Occipital lobe (tissue), 2 donors: Measurements from ENCODE around the gene ITPR1. TPM values are rescaled to one million over a fixed set of nuclear protein-coding genes. Genes with fewer than 3 reads are reported as not detected.

Experiments
- DNase-seq: peaks from one replicate; lab custom pipeline; 2025; lab: John Stamatoyannopoulos, UW
- total RNA-seq: library from RNA; depleted of rRNA; stranded (reverse); fragments of >200 nt; gene quantifications from one replicate; pipeline ENCODE4 v1.2.3, GENCODE V29; 2014

Gene ITPR1
- total RNA-seq, 1 donor from 2014 or later = 136 TPM

- DNase-seq = no peak
Measured at GRCh38 chr3:4678320-4678719, 185.2 kb downstream of the ITPR1 start.

DNA sequence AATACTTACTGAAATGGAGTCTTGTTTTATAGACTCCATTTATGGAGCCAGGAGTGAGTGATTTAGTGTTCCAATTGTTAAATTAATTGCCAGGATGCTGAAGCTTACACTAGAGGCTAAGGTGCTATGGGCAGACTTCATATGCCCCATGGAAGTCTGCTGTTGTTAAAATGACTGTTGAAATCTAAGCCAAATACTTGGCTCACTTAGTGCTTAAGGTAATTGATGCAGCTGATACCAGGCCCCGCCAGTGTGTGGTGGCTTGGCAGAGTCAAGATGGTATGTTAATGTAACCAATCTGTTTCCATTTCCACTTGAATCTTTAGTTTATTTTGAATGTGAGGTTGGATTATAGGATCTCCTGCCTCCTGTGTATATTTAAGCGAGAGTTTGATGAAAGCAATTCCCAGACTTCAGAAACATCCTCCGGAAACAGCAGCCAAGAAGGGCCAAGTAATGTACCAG lies 187.1 kb downstream of the ITPR1 start:
- no peak for DNase-seq

DNA sequence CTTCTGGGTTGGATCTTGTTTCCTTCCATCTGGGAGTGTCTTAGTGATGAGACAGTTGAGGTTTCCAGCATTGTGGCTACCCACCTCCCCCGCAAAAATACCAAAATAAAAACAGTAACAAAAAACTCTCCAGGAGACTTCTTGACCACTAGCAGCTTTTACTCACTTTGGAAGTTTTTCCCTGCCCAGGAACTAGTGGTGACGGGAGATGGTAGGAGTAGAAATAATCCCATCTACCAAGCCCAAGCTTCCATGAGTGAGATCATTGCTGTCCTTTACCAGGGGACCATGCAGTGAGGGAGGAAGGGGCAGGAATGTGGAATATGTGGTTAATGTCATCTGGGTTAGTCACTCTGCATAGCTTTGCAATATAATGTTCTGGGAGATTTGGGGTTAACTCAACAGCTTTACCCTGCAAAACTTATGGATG lies 187.7 kb downstream of the ITPR1 start:
- DNase-seq = no peak

- DNase-seq = no peak
Measured at GRCh38 chr3:4681301-4681700, 188.2 kb downstream of the ITPR1 start.

DNA sequence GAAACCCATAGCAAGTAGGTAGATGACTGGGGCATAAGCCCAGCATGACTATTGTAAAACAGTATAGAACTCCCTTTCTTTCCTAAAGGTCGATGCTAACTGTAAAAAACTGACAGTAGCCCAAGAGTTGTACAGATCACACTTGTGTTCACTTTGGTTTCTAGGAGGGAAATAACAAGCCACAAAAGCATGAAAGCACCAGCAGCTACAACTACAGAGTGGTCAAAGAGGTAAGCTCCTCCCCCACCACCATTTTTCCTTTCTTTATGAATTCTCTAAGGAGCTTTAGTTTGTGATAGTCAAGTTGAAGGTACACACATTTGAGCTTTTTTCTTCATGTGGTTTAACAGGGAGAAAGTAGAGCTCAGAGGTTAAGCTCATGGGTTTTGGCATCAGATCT lies 191.0 kb downstream of the ITPR1 start:
- DNase-seq = no peak

- no peak for DNase-seq
Measured at GRCh38 chr3:4684976-4685375, 191.8 kb downstream of the ITPR1 start.

GRCh38 chr3:4685673-4686345 lies 192.7 kb downstream of the ITPR1 start:
- DNase-seq = no peak

- DNase-seq = no peak
Measured at GRCh38 chr3:4686619-4687018, 193.5 kb downstream of the ITPR1 start.

DNA sequence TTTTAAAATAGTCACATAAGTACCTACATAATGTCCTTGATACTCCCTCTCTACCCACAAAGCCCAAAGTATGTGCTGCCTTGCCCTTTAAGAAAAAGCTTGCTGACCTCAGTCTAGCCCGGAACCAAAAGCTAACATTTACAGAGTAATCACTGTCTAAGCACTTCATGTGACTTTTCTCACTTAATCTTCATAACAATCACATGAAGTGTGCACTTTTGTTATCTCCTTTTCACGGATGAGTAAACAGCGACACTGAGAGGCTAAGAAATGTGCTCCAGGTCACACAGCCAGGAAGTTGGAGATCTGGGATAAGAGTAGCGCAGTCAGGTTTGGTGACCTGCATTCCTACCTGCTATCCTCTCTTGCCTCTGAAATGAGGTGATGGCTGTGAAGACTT lies 194.0 kb downstream of the ITPR1 start:
- no peak for DNase-seq

- DNase-seq = no peak
Measured at GRCh38 chr3:4687596-4687995, 194.4 kb downstream of the ITPR1 start.

GRCh38 chr3:4688411-4688810 lies 195.3 kb downstream of the ITPR1 start:
- DNase-seq = peak; percentile 19

DNA sequence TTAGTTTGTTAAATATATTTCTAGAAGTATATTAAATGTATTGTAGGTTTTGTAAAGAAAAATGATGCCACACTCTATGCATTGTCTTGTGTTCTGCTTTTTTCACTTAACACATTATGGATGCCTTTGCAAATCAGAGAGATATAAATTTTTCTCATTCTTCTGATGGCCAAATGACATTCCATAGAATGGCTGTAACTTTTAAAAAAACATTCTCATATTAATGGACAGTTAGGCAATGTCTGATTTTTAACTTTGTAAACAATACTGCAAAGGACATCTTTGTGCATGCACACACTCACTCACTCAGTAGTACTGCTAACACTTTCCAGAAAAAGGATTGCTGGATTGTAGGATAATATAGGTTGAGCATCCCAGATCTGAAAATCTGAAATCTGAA lies 195.9 kb downstream of the ITPR1 start:
- no peak for DNase-seq

- DNase-seq = no peak
Measured at GRCh38 chr3:4690277-4690676, 197.1 kb downstream of the ITPR1 start.

DNA sequence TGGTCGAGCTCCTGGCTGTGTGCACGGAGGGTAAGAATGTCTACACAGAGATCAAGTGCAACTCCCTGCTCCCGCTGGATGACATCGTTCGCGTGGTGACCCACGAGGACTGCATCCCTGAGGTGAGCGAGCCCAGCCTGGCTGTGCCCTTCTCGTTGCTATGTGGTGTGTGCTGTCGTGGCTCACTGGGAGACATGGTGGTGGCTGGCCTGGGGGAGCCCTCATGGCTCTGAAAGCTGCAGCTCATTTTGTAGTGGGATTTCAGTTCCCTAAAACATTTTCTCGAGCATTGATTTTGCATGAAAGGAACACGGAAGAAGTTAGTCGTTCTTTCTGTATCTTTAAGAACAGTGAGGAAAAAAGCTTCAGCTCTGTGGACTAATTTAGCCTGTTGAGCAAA lies 200.5 kb downstream of the ITPR1 start:
- DNase-seq = no peak

GRCh38 chr3:4695846-4696245 lies 202.7 kb downstream of the ITPR1 start:
- no peak for DNase-seq

GRCh38 chr3:4696266-4696665 lies 203.1 kb downstream of the ITPR1 start:
- DNase-seq = no peak

DNA sequence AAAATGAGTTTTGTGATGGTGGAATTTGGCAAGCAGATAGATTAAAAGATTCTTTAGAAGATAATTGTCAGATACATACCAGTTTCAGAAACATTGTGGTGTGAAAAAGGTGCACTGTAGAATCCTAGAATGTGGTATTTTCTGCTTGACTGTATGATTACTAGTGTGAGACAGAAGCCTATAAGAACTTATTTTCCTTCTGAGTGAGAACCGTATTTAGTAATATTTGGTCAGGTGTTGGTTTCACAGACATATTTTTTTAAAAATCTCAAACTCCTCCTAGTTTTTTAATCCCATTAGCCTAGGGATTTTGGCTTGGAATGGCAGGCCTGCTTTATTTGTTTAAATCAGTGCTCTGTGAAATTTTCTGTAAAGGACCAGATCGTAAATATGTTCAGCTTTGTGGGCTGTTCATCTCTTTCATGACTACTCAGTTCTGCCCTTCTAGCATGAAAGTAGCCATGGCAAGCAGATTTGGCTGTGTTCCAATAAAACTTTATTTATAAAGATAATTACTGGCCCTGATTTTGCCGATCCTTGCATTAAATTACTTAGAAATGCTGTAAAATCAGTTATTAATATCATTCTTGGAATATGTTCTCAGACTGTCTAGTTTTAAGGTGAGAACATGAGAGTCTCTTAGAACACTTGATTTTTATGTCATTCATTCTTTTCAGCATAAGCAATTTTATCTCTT lies 205.1 kb downstream of the ITPR1 start:
- no peak for DNase-seq

- no peak for DNase-seq
Measured at GRCh38 chr3:4703054-4703480, 209.9 kb downstream of the ITPR1 start.

DNA sequence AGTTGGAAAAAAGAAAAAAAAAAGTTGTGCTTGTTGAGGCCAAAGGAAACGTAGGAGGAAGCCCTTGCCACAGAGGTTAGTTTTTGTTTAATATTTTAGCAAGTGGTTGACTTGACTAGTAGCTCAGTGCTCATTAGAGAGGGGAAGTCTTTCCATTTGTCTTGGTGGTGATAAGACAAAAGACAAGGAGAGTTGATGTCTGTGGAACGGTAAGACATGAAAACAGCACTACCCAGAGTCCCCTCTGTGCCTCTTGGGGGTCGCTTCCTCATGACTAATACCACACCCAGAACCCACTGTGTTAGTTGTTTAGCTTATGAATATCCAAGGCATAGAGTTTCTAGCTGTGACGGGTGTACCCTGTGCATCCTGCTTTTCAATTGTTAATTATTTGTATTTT lies 211.4 kb downstream of the ITPR1 start:
- no peak for DNase-seq

DNA sequence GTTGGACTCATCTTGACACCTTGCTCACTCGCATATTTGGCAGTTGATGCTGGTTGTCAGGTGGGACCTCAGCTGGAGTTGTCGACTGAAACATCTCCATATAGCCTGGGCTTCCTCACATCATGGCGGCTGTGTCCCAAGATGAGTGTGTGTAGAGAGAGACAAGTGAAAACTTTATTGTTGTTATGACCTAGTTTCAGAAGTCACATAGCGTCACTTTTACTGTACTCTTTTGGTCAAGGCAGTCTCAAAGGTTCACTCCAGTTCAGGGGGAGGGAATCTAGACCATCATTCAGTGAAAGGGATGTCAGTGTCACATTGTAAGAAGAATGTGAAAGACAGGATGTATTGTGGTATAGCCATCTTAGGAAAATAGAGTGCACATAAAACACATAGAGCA lies 214.2 kb downstream of the ITPR1 start:
- no peak for DNase-seq

GRCh38 chr3:4708230-4708629 lies 215.1 kb downstream of the ITPR1 start:
- DNase-seq = no peak

DNA sequence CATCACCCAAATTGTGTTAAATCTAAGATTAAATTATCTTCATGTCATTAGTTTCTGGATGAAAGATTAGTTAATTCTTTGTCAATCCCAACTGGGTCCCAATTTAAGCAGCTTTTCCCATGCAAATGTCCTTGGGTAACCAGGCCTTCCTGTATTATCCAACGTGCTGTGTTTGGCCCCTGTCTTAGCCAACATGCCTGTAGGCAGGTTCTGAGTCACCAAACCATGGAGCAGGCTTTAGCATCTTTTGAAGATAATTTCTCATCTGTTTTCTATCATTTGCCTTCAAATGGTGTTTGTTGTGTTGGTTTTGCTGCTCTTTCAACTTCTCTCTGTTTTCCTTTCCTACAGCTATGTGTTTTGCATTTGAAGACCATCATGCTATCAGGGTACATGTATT lies 216.2 kb downstream of the ITPR1 start:
- DNase-seq = no peak

DNA sequence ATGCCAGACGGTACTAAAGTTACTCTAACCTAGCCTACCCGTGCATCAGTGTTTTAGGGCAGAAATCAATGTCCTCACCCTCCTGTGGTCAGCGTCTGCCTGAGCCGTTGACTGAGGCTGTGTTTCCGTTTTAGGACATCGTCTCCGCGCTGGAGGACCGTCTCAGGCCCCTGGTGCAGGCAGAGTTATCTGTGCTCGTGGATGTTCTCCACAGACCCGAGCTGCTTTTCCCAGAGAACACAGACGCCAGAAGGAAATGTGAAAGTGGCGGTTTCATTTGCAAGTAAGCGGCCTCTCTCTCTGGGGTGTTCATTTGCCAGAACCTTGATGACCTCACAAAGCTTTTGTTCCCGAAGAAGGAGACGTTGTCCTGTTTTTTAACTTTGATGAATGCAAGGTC lies 217.0 kb downstream of the ITPR1 start:
- DNase-seq = no peak
